HepG2 (cell line): Measurements from ENCODE around the gene FAM32A.

ENCODE experiments used
- CHCHD3 ChIP-seq: sonication (generic); formaldehyde crosslinking; IDR thresholded peaks from 2 replicates; pipeline ENCODE4 v1.8.0; 2022; ENCODE audit warnings: mild to moderate bottlenecking, missing genetic modification reagents, moderate library complexity
- MTF1 ChIP-seq: sonication (generic); formaldehyde crosslinking; IDR thresholded peaks from 2 replicates; pipeline ENCODE4 v1.5.0; 2020; ENCODE audit warnings: missing genetic modification reagents
- NFE2L2 ChIP-seq: fragments of 150-350 bp; IDR thresholded peaks from 2 replicates; pipeline ENCODE4 v1.6.1; 2014; ENCODE audit warnings: low read length
- PBX3 ChIP-seq: sonication (generic); formaldehyde crosslinking; IDR thresholded peaks from 2 replicates; pipeline ENCODE4 v1.8.1; 2023; ENCODE audit warnings: missing genetic modification reagents, inconsistent platforms, borderline replicate concordance
- SOX6 ChIP-seq, 2 experiments: fragments of 450-650 bp in 1 of 2; sonication (generic) in 1 of 2; formaldehyde crosslinking in 1 of 2; IDR thresholded peaks; 2 replicates each; pipeline versions ENCODE4 v1.4.0 to v1.6.1; 2017 to 2020; ENCODE audit warnings: antibody characterized with exemption in 1 of 2, mild to moderate bottlenecking in 1 of 2, missing genetic modification reagents in 1 of 2
- SP2 ChIP-seq: sonication (generic); formaldehyde crosslinking; IDR thresholded peaks from 2 replicates; pipeline ENCODE4 v1.5.1; 2020; ENCODE audit warnings: mild to moderate bottlenecking, missing genetic modification reagents
- SP4 ChIP-seq: sonication (generic); formaldehyde crosslinking; IDR thresholded peaks from 2 replicates; pipeline ENCODE4 v1.8.1; 2023; ENCODE audit warnings: mild to moderate bottlenecking, missing genetic modification reagents
- ZNF274 ChIP-seq: sonication (generic); formaldehyde crosslinking; IDR thresholded peaks from 2 replicates; pipeline ENCODE4 v1.5.1; 2020; ENCODE audit warnings: mild to moderate bottlenecking, missing genetic modification reagents
- ZNF777 ChIP-seq: sonication (generic); formaldehyde crosslinking; IDR thresholded peaks from 2 replicates; pipeline ENCODE4 v1.4.0; 2020; ENCODE audit warnings: missing genetic modification reagents
- TF ChIP-seq, protein P1 (sequence below): sonication (generic); formaldehyde crosslinking; IDR thresholded peaks from 2 replicates; pipeline ENCODE4 v1.5.1; 2020; ENCODE audit warnings: missing genetic modification reagents, mild to moderate bottlenecking, borderline replicate concordance
- TF ChIP-seq, protein P2 (sequence below), 2 experiments: IDR thresholded peaks; 2 replicates each; pipeline ENCODE4 v1.6.1; 2011 to 2012; ENCODE audit warnings: low read length in 2 of 2, borderline replicate concordance in 1 of 2, low read depth in 1 of 2, mild to moderate bottlenecking in 1 of 2, moderate library complexity in 1 of 2
- TF ChIP-seq, protein P3 (sequence below): sonication (generic); formaldehyde crosslinking; IDR thresholded peaks from 2 replicates; pipeline ENCODE4 v1.5.0; 2020; ENCODE audit warnings: mild to moderate bottlenecking, missing genetic modification reagents

DNA sequence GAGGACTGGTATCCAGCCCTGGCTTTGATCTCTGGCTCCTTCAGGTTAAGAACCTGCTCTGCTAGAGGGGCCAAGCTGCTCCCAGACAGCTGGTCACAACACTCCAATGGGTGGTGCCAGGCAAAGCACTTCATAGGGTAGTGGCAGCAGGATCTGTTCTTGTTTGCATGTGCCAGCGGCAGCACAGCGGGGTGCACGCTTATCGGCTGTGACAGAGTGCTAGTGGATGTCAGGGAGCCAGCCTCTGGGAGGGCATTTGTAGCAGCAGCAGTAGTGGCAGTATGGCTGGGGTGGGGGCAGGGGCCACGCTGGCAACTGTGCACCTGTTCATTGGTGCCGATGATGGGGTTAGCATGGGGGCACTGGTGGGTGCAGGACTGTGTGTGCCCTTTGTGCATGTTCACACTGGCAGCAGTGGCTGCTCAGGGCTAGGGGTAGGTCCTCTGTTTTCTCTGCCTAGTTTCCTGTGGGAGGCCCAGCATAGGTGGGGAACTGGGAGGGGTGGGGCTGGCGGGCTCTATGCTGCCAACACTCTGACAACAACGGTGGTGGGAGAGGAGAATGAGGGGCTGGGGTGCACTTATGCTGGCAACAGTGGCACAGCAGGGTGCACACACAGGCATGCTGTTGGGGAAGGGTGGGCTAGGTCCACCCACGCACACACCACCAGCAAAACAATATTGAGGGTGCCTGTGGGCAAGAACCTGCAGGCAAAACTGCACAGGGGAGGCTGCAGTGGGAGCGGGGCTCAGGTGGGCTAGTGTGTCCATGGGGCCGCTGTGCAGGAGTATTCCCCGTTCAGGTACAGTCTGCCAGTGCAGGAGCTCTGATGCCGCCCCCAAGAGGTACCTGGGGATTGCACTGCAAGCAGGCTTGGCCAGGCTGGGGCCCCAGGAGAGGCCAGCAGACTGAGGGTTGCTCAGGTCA, 31.8 kb downstream of the FAM32A start:
- TF ChIP-seq SP4 (CRISPR knock-in tag): no peak
- TF ChIP-seq, protein P1, sequence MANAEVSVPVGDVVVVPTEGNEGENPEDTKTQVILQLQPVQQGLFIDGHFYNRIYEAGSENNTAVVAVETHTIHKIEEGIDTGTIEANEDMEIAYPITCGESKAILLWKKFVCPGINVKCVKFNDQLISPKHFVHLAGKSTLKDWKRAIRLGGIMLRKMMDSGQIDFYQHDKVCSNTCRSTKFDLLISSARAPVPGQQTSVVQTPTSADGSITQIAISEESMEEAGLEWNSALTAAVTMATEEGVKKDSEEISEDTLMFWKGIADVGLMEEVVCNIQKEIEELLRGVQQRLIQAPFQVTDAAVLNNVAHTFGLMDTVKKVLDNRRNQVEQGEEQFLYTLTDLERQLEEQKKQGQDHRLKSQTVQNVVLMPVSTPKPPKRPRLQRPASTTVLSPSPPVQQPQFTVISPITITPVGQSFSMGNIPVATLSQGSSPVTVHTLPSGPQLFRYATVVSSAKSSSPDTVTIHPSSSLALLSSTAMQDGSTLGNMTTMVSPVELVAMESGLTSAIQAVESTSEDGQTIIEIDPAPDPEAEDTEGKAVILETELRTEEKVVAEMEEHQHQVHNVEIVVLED (CRISPR knock-in tag): no peak
- TF ChIP-seq NFE2L2: no peak
- no peak for TF ChIP-seq SOX6 (IDR thresholded peaks at IDR 0.05)
- no peak for TF ChIP-seq SOX6 (CRISPR knock-in tag; IDR thresholded peaks at IDR 0.05)
- no peak for TF ChIP-seq SP2 (CRISPR knock-in tag)
- no peak for TF ChIP-seq ZNF274 (CRISPR knock-in tag)
- no peak for TF ChIP-seq PBX3
- TF ChIP-seq CHCHD3: no peak
- no peak for TF ChIP-seq MTF1 (CRISPR knock-in tag)
- TF ChIP-seq, protein P2, sequence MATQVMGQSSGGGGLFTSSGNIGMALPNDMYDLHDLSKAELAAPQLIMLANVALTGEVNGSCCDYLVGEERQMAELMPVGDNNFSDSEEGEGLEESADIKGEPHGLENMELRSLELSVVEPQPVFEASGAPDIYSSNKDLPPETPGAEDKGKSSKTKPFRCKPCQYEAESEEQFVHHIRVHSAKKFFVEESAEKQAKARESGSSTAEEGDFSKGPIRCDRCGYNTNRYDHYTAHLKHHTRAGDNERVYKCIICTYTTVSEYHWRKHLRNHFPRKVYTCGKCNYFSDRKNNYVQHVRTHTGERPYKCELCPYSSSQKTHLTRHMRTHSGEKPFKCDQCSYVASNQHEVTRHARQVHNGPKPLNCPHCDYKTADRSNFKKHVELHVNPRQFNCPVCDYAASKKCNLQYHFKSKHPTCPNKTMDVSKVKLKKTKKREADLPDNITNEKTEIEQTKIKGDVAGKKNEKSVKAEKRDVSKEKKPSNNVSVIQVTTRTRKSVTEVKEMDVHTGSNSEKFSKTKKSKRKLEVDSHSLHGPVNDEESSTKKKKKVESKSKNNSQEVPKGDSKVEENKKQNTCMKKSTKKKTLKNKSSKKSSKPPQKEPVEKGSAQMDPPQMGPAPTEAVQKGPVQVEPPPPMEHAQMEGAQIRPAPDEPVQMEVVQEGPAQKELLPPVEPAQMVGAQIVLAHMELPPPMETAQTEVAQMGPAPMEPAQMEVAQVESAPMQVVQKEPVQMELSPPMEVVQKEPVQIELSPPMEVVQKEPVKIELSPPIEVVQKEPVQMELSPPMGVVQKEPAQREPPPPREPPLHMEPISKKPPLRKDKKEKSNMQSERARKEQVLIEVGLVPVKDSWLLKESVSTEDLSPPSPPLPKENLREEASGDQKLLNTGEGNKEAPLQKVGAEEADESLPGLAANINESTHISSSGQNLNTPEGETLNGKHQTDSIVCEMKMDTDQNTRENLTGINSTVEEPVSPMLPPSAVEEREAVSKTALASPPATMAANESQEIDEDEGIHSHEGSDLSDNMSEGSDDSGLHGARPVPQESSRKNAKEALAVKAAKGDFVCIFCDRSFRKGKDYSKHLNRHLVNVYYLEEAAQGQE (IDR thresholded peaks at IDR 0.05; ENCODE audit: borderline replicate concordance in 1 of 2, low read depth in 1 of 2, low read length in 2 of 2): no peak
- no peak for TF ChIP-seq ZNF777 (CRISPR knock-in tag)
- TF ChIP-seq, protein P3, sequence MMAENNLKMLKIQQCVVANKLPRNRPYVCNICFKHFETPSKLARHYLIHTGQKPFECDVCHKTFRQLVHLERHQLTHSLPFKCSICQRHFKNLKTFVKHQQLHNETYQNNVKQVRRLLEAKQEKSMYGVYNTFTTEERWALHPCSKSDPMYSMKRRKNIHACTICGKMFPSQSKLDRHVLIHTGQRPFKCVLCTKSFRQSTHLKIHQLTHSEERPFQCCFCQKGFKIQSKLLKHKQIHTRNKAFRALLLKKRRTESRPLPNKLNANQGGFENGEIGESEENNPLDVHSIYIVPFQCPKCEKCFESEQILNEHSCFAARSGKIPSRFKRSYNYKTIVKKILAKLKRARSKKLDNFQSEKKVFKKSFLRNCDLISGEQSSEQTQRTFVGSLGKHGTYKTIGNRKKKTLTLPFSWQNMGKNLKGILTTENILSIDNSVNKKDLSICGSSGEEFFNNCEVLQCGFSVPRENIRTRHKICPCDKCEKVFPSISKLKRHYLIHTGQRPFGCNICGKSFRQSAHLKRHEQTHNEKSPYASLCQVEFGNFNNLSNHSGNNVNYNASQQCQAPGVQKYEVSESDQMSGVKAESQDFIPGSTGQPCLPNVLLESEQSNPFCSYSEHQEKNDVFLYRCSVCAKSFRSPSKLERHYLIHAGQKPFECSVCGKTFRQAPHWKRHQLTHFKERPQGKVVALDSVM: no peak
